ENCODE measurements around the gene TMEM259.

DNA sequence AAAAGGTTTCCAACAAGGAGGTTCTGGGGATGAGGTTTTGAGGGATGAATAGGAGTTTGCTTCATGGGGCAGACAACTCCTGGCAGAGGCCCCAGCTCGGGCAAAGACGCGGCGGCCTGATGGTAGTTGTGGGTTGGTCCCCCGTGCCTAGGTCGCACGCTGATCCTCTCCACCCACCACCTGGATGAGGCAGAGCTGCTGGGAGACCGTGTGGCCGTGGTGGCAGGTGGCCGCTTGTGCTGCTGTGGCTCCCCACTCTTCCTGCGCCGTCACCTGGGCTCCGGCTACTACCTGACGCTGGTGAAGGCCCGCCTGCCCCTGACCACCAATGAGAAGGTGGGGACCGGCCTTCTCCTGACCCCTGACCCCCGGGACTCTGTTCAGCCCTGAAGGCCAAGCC is 30.9 kb upstream of the TMEM259 start:
- TF ChIP-seq ZNF282 (IDR thresholded peaks at IDR 0.05; ENCODE audit: partially characterized antibody) = no peak
- TF ChIP-seq, protein P1, sequence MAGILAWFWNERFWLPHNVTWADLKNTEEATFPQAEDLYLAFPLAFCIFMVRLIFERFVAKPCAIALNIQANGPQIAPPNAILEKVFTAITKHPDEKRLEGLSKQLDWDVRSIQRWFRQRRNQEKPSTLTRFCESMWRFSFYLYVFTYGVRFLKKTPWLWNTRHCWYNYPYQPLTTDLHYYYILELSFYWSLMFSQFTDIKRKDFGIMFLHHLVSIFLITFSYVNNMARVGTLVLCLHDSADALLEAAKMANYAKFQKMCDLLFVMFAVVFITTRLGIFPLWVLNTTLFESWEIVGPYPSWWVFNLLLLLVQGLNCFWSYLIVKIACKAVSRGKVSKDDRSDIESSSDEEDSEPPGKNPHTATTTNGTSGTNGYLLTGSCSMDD (CRISPR knock-in tag; IDR thresholded peaks at IDR 0.05) = no peak
- no peak for TF ChIP-seq BRCA1 (CRISPR knock-in tag; IDR thresholded peaks at IDR 0.05)
- TF ChIP-seq STAG1 (CRISPR knock-in tag; IDR thresholded peaks at IDR 0.05) = no peak
- TF ChIP-seq YEATS4 (CRISPR knock-in tag; IDR thresholded peaks at IDR 0.05; ENCODE audit: borderline replicate concordance) = no peak
- no peak for TF ChIP-seq TCF7L2 (IDR thresholded peaks at IDR 0.05; ENCODE audit: low read depth, low read length)

All from HepG2 (cell line).